A549 (cell line): ENCODE results near the gene SSUH2. TPM values are rescaled to one million over a fixed set of nuclear protein-coding genes. Genes with fewer than 3 reads are reported as not detected.
A peak's percentile ranks its signal among the peaks of the same experiment; 100 is the strongest.

ENCODE experiments used
- ATAC-seq, 2 experiments: fragments of 200-7000 bp in 1 of 2; fragments of >200 bp in 1 of 2; cut with Nextera tagmentation in 1 of 2; cut with Tn5 transposase in 1 of 2; 3 replicates each; pipeline versions ENCODE4 v1.8.0 to v1.9.1; 2018 to 2020; ENCODE audit warnings: mild to moderate bottlenecking in 1 of 2, moderate library complexity in 1 of 2
- CTCF ChIA-PET: fragments of 300-600 bp; sonication (Branson Sonifier 250); formaldehyde crosslinking; extraction: SDS; loops from one replicate; lab custom pipeline; 2021; ENCODE audit warnings: antibody characterized with exemption, inconsistent platforms; lab: Yijun Ruan, JAX
- POLR2A ChIA-PET: fragments of 350-600 bp; formaldehyde crosslinking; extraction: SDS; loops from one replicate; lab custom pipeline; 2021; ENCODE audit warnings: antibody characterized with exemption, inconsistent platforms; lab: Yijun Ruan, JAX
- DNase-seq, 2 experiments: peaks; one replicate each; pipeline versions ENCODE4 v3.0.0 to v3.0.0-alpha.2; 2011 to 2016; ENCODE audit warnings: low read depth in 1 of 2, low spot score in 1 of 2
- FAIRE-seq: peaks from 2 replicates; lab custom pipeline; 2011; peaks lifted over from hg19 to GRCh38; lab: Jason Lieb, UNC
- H3K27ac ChIP-seq, 2 experiments: fragments of >200 bp; sonication (Bioruptor Twin); formaldehyde crosslinking; 3 replicates each; pipeline ENCODE4 v1.5.1; 2016 to 2017
- H3K4me1 ChIP-seq: fragments of >200 bp; sonication (Bioruptor Twin); formaldehyde crosslinking; 3 replicates; pipeline ENCODE4 v1.6.1; 2016
- H3K4me2 ChIP-seq: fragments of >200 bp; sonication (Bioruptor Twin); formaldehyde crosslinking; 3 replicates; pipeline ENCODE4 v1.6.1; 2016
- H3K4me3 ChIP-seq: fragments of >200 bp; sonication (Bioruptor Twin); formaldehyde crosslinking; 3 replicates; pipeline ENCODE4 v1.5.1; 2016
- H3K9me3 ChIP-seq: fragments of >200 bp; sonication (Bioruptor Twin); formaldehyde crosslinking; 3 replicates; pipeline ENCODE4 v1.6.1; 2016
- ELK1 ChIP-seq: fragments of 150-350 bp; IDR thresholded peaks from 2 replicates; pipeline ENCODE4 v1.6.1; 2014; ENCODE audit warnings: low read depth, mild to moderate bottlenecking, low read length
- ESRRA ChIP-seq: fragments of 150-350 bp; IDR thresholded peaks from 2 replicates; pipeline ENCODE4 v1.6.1; 2014; ENCODE audit warnings: mild to moderate bottlenecking, low read length, borderline replicate concordance
- HES2 ChIP-seq: fragments of >200 bp; sonication (Bioruptor Twin); formaldehyde crosslinking; IDR thresholded peaks from 2 replicates; pipeline ENCODE4 v1.6.1; 2016
- MAFK ChIP-seq: fragments of 450-650 bp; IDR thresholded peaks from 2 replicates; pipeline ENCODE4 v1.6.1; 2014; ENCODE audit not compliant: partially characterized antibody
- PHF8 ChIP-seq: fragments of 200-600 bp; sonication (generic); IDR thresholded peaks from 2 replicates; pipeline ENCODE4 v1.6.1; 2016; ENCODE audit warnings: low read depth, mild to moderate bottlenecking, antibody characterized with exemption, moderate library complexity, borderline replicate concordance
- POLR2AphosphoS2 ChIP-seq: conservative IDR thresholded peaks from 2 replicates; pipeline ENCODE4 v1.6.1; 2012; ENCODE audit warnings: low read length, improper control_type of control experiment, inconsistent platforms
- REST ChIP-seq: fragments of 200-600 bp; sonication (generic); IDR thresholded peaks from 2 replicates; pipeline ENCODE4 v1.6.1; 2016; ENCODE audit warnings: antibody characterized with exemption, mild to moderate bottlenecking, moderate library complexity
- SREBF2 ChIP-seq: fragments of 450-650 bp; IDR thresholded peaks from 2 replicates; pipeline ENCODE4 v1.6.1; 2014; ENCODE audit warnings: mild to moderate bottlenecking, moderate library complexity
- ZNF302 ChIP-seq: fragments of 250-450 bp; sonication (Bioruptor Pico); IDR thresholded peaks from 2 replicates; pipeline ENCODE4 v1.9.0; 2021; ENCODE audit warnings: inconsistent platforms, mild to moderate bottlenecking, moderate library complexity
- ZSCAN20 ChIP-seq: fragments of 250-450 bp; sonication (Bioruptor Pico); IDR thresholded peaks from 2 replicates; pipeline ENCODE4 v1.8.0; 2022; ENCODE audit warnings: mild to moderate bottlenecking, moderate library complexity
- WGBS: methylation state at CpG from one replicate; pipeline ENCODE4 v1.1.6; 2017; ENCODE audit errors: missing lambda C conversion rate; 5-methylcytosine and 5-hydroxymethylcytosine counted together
- polyA plus RNA-seq, 4 experiments: library from polyadenylated mRNA; depleted of rRNA in 3 of 4; stranded (reverse); fragments of >200 nt; fragmentation: RNase III in 1 of 4; extraction: RNeasy Plus Mini Kit Qiagen cat#74134 plus additional on column Dnase treatment in 1 of 4; gene quantifications; 2 replicates in 3 of 4; 3 replicates in 1 of 4; pipeline ENCODE4 v1.2.3, GENCODE V29; 2011 to 2017

The SSUH2 gene
- polyA plus RNA-seq, 2 of the 4 experiments (the other 2 are of a cell fraction): 0.56 to 0.59 TPM

- Histone ChIP-seq H3K27ac (no peak overlapping the region), H3K4me1 (no peaks in the 10 kb centered on the region)
- CTCF ChIA-PET: interaction anchor here (0.6 to 2.3 kb wide), 5 partner anchors 12 to 395 kb away, joined by 3 to 7 read pairs (median 4); partner anchors contain the start of gene OXTR
These were observed 2.8 kb upstream of the SSUH2 start for GRCh38 chr3:8647137-8647985.

GRCh38 chr3:8646313-8646938 is 1.8 kb upstream of the SSUH2 start:
- POLR2A ChIA-PET: no interaction called here
- no peak overlapping the region for H3K4me3 ChIP-seq
- H3K9me3 ChIP-seq: no peaks in the 10 kb centered on the region
- FAIRE-seq (no peak), DNase-seq (no peak), ATAC-seq (no peak)
- 85% methylated on average over 14 of the region's 14 CpGs for WGBS
- no peak overlapping the region for H3K4me2 ChIP-seq
- H3K27ac ChIP-seq: no peak overlapping the region
- H3K4me1 ChIP-seq: no peaks in the 10 kb centered on the region
- CTCF ChIA-PET: interaction anchor here (0.9 to 1.9 kb wide), 3 partner anchors 11 to 394 kb away, joined by 3 to 4 read pairs (median 4); partner anchors contain the start of gene OXTR
- TF ChIP-seq MAFK: peak; percentile 47
- no peak for TF ChIP-seq SREBF2

More at GRCh38 chr3:8647137-8647985, 2.8 kb upstream of the SSUH2 start:
- ATAC-seq (no peak), FAIRE-seq (no peak), DNase-seq (no peak)
- POLR2A ChIA-PET: no interaction called here
- Histone ChIP-seq H3K9me3 (no peaks in the 10 kb centered on the region), H3K4me3 (no peak overlapping the region), H3K4me2 (no peak overlapping the region)
- 78% methylated on average over 12 of the region's 12 CpGs for WGBS
- no peak for TF ChIP-seq POLR2AphosphoS2
- TF ChIP-seq REST: no peak
- no peak for TF ChIP-seq ZNF302 (CRISPR knock-in tag)
- no peak for TF ChIP-seq PHF8
- no peak for TF ChIP-seq HES2
- no peak for TF ChIP-seq ZSCAN20 (CRISPR knock-in tag)

- no peak overlapping the region for H3K27ac ChIP-seq
- 60% methylated on average over 6 of the region's 6 CpGs for WGBS
- H3K4me3 ChIP-seq: no peak overlapping the region
- no peak for DNase-seq
- H3K4me2 ChIP-seq: no peak overlapping the region
- TF ChIP-seq ESRRA: no peak
- no peak for TF ChIP-seq MAFK
- no peak for TF ChIP-seq ELK1
- no peak for ATAC-seq
- no peaks in the 10 kb centered on the region for H3K9me3 ChIP-seq
- ChIA-PET CTCF (interaction anchor here (0.9 kb wide), 1 partner anchor 16 kb away, joined by 3 read pairs; no protein-coding TSS in a partner anchor), POLR2A (no interaction called here)
- FAIRE-seq: no peak
- no peaks in the 10 kb centered on the region for H3K4me1 ChIP-seq
These were observed 1.1 kb upstream of the SSUH2 start for GRCh38 chr3:8645712-8646111.
